SK-MEL-5 (cell line): ENCODE measurements around the gene UNCX. TPM values are rescaled to one million over a fixed set of nuclear protein-coding genes. Genes with fewer than 3 reads are reported as not detected.
"Not testable (repeated sequence)": the region's sequence is repeated elsewhere in the genome, so short reads cannot be mapped to it uniquely, and the experiment has no call there.

Source experiments
- DNase-seq: peaks from one replicate; pipeline ENCODE4 v3.0.0-alpha.2; 2016; ENCODE audit warnings: low read depth, low spot score
- in situ Hi-C: cut with HindIII; loops from 2 replicates; pipeline ENCODE4 v1.10.0; 2016; ENCODE audit warnings: low sequenced_read_pairs, high pct_unique_total_duplicates, low pct_unique_long_range_greater_than_20kb
- total RNA-seq: library from RNA; depleted of rRNA; stranded (reverse); fragments of >200 nt; shearing (Covaris generic); gene quantifications from 2 replicates; pipeline ENCODE4 v1.2.3, GENCODE V29; 2014

The UNCX gene
- total RNA-seq, 1 experiment from 2014 or later, result not detected

DNA sequence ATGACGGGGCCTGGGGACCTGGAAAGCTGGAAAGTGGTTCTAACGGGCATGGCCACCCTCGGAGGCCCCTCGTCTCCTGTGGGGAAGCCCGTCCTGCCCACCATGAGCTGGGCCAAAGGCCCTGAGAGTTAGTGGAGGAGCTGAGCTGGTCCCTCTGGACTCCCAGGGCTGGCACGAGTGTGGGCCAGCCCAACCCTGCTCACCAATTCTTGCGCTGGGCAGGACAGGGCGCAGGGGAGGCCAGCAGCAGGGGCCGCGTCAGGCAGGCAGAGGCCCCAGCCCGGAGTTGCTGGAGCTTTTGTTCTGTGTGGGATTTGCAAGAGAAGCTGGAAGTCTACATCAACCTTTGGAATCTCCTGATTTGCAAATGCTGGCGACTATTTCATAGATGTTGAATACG is 29.8 kb downstream of the UNCX start:
- in situ Hi-C loops, result no loop called here
- no peak for DNase-seq

DNA sequence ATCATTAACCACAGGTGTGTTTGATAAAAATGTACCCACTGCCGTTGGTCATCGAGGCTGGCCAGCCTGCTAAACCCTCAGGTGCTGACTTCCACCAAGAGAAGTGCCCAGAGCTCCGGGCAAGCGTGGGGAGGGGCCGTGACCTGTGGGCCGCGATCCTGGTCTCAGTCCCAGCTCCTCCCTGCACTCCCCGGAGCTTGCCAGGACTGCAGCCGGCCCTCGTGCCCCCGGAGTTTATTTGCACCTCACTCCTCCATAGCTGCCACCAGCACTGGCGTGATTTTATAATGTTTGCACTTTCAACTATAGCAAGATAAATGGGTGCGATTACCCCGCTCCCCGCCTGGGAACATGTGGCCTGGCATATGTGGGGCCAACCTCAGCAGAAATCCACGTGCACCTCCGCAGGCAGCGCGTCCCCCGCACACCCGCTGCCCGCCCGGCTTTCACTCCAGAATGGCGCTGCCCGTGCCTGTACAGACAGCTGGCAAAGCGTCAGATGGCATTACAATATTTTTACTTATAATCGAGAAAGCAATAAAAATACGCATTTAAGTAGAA is 30.8 kb downstream of the UNCX start:
- DNase-seq, result no peak
- in situ Hi-C loops, result no loop called here

GRCh38 chr7:1264345-1265280 is 31.9 kb downstream of the UNCX start:
- in situ Hi-C loops, result no loop called here

GRCh38 chr7:1267016-1267900 is 34.6 kb downstream of the UNCX start:
- in situ Hi-C loops, result no loop called here
- DNase-seq, result no peak

More at GRCh38 chr7:1264345-1265280, 31.9 kb downstream of the UNCX start:
- DNase-seq, result no peak

GRCh38 chr7:1268076-1268815 is 35.6 kb downstream of the UNCX start:
- in situ Hi-C loops, result no loop called here
- DNase-seq, result no peak

DNA sequence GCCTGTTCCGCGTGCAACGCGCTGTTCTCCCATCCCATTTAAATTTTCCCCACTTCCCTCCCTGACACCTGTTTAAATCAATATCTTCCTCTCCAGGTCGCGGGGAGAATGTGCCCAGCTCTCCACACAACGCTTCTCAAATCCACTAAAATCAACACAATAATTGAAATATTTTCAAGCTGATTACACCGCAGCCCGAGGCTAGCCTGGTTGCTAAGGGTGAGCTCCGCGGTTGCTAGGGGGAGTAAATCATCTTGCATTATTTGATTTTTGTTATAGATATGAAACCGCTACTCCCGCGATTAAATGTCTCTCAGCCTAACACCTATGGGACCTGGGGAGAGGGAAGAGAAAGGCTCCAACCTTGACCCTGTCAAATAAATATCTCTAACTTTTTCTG is 36.2 kb downstream of the UNCX start:
- in situ Hi-C loops, result no loop called here
- DNase-seq, result no peak

- no peak for DNase-seq
- in situ Hi-C loops, result no loop called here
These were observed 36.7 kb downstream of the UNCX start for GRCh38 chr7:1269336-1269890.

DNA sequence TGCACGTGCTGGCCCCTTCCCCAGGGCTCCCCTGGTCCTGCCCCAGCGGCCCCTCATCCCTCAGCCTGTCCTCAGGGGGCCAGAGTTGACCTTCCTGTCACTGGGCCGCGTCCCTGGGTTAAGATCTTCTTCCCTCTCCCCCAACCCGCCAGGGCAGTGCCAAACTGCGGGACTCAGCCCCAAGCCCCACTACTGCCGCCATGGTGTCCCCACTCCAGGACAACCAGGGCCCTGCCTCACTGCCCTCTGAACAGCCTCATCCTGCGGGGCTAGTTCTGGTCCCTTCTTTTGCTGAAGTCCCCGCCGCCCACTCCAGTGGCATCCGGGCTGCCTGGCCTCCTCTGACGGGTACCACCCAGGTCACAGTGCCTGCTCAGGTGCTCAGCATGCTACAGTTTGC is 37.5 kb downstream of the UNCX start:
- in situ Hi-C loops, result no loop called here

DNA sequence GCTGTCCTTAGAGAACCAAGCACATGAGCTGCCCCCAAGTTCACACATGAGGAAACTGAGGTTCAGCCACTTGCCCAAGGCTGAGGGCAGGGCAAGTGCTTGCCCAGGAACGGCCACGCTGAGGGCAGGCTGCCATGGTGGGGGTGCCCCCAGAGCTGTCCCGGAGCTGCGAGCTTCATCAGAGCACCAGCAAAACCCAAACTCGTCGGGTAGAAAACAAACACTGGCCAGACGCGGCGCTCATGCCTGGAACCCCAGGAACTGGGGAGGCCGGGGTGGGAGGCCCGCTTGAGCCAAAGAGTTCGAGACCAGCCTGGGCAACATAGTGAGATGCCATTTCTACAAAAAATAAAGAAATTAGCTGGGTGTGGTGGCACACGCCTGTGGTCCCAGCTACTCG is 38.4 kb downstream of the UNCX start:
- in situ Hi-C loops, result no loop called here
- DNase-seq, result no peak

More for the DNA sequence above, 37.5 kb downstream of the UNCX start:
- no peak for DNase-seq

DNA sequence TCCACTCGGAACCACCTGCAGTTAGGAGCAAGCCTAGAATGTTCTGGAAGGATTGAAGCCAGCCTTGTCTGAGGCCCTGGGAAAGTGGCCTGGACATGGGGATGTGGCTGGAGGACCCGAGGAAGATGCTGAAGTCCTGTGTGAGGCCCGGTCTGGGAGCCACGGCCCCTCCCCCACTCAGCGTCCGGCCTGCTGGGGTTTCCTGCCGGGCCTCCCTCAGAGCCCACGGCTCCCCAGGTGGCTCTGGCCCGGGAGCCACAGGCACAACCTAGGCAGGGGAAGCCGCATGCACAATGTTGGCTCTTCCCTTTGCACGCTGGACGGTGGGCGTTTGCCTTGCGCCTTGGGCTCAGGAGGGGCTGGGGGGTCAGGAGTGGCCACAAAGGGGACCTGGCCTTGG is 39.0 kb downstream of the UNCX start:
- in situ Hi-C loops, result no loop called here
- no peak for DNase-seq

- DNase-seq, in situ Hi-C loops: not testable (repeated sequence)
These were observed 39.5 kb downstream of the UNCX start for GRCh38 chr7:1272136-1272535.

DNA sequence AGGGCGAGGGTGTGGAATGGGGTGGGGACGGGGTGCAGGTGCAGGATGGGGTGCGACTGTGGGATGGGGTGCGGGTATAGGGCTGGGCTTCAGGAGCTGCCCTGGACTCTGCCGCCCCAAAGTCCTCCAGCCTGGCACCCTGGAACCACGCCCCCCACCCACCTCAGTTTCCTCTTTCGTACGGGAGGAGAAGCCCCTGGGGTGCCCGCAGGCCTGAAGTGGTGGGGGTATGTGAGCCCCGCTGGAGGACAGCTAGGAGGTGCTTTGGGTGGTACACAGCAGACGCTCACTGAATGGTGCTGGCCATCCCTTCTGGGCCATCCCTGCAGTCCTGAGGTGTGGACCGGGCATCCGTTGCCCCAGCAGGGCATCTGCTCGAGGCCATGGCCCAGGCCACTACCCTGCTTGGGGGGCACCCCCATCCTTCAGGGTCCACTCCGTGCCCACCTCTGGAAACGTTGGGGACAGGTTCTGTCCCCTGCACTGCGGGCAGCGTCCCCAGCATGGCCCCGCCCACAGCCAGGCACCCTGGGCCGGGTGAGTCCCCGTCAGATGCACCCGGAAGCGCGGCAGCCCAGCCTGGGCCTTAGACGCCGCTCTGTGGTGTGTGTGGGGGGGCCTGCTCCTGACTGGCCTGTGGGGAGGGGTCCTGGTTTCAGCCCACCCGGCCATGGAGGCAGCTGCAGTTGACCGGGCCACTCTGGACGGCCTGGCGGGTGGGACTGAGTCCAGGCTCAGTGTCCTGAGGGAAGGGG is 41.6 kb downstream of the UNCX start:
- in situ Hi-C loops, result no loop called here

GRCh38 chr7:1274876-1275375 is 42.3 kb downstream of the UNCX start:
- in situ Hi-C loops, result no loop called here
- no peak for DNase-seq

More for the DNA sequence above, 41.6 kb downstream of the UNCX start:
- no peak for DNase-seq

GRCh38 chr7:1275451-1276381 is 43.0 kb downstream of the UNCX start:
- in situ Hi-C loops, result no loop called here
- no peak for DNase-seq

DNA sequence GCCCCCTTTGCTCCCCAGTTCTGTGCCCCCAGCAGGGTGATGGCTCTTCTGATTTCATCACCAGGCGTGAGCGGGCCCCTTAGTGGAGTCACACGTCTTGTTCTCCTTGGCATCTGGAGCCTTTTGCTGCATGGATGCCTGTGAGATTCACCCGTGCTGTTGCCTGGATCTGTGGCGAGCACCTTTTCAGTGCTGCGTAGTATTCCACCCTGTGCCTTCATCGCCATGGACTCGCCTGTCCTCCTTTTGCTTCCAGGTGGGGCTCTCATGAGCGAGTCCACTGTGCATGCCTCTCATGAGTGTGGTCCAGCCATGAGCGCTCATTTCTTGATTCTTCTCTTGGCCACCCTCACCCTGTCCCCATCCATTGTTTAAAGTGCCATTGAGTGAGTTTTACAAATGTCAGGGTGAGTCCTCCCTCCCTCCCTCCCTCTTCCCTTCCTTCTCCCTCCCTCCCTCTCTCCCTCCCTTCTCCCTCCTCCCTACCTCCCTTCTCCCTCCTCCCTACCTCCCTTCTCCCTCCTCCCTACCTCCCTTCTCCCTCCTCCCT is 44.0 kb downstream of the UNCX start:
- in situ Hi-C loops, result no loop called here
- DNase-seq, result no peak
